Gastrocnemius medialis (tissue), 4 donors: ENCODE measurements around the gene NTNG1.

Source experiments
- CTCF ChIP-seq, 5 experiments: fragments of 450-650 bp in 3 of 5; fragments of 200-600 bp in 2 of 5; sonication (generic) in 2 of 5; IDR thresholded peaks in 4 of 5; conservative IDR thresholded peaks in 1 of 5; 1 replicate in 4 of 5; 2 replicates in 1 of 5; pipeline ENCODE4 v1.5.1; 2016 to 2019; ENCODE audit warnings: antibody characterized with exemption in 5 of 5, mild to moderate bottlenecking in 3 of 5, moderate library complexity in 3 of 5
- POLR2A ChIP-seq, 2 donors: fragments of 450-650 bp; IDR thresholded peaks; one replicate each; pipeline ENCODE4 v1.6.1; 2017; ENCODE audit warnings: antibody characterized with exemption in 2 of 2, mild to moderate bottlenecking in 2 of 2, moderate library complexity in 2 of 2

DNA sequence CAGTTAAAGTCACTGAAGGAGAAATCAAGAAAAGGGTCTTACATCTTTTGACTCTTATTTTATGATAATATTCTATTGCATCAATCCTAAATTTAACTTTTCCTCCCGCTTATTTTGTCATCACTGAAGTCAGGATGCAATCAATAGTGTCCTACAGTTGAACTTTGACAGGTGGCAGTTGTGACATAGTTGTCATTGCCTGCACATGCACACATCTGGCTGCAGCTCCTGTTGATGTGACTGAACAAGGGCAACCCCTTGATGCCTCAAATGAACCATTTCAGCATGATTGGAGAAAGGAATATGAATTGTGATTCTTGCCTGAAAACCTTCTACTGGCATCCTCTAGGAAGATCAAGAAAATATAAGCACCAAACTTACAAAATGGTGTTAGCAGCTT is 157.7 kb downstream of the NTNG1 start:
- TF ChIP-seq CTCF (IDR thresholded peaks at IDR 0.05 in 4 of 5, conservative IDR thresholded peaks at IDR 0.05 in 1 of 5) (no peak), POLR2A (IDR thresholded peaks at IDR 0.05) (no peak)
